HK-2 (cell line): ENCODE results near the gene ZC3H12C.
"Not testable (repeated sequence)": the region's sequence is repeated elsewhere in the genome, so short reads cannot be mapped to it uniquely, and the experiment has no call there.

Source experiments
- DNase-seq: peaks from one replicate; pipeline ENCODE4 v3.0.0-alpha.2; 2018; ENCODE audit not compliant: unreplicated experiment

Gene ZC3H12C

DNA sequence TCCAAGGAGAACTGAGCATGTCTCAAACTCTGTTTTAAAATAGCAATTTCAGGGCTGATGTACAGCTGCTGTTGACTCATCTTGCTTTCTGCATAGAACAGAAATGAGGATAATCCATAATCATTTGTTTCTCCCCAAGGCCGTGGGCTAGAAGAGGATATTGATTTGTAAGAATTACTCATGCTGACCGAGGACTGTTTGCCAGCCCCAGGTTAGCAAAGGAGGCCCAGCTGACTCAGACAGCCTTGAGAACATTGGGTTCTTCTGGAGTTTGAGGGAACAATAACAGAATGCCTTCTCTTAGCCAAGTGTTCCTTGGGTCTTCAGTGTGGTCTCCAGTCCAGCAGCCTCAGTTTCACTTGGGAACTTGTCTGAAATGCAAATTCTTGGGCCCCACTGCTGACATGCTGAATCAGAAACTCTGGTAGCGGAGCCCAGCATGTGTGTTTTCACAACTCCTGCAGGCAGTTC, 92.0 kb downstream of the ZC3H12C start:
- DNase-seq = no peak

DNA sequence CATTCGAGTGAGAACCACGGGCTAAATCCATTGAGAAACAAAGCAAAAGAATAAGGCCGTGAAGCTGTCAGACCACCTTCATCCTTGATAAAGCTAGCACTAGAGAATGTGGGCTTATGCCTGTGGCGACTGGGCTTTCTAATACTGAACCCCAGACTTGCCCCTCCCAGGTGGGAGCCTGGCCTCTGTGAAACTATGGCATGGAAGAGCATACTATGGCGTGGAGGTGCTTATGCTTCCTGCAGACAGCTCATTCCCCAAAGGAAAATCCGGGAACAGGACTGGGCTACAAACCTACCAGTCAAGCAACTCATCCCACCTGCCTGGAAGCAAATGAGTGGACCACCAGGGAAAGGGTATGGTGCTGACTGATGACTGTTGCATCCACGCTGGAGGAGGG, 92.4 kb downstream of the ZC3H12C start:
- DNase-seq = no peak

DNA sequence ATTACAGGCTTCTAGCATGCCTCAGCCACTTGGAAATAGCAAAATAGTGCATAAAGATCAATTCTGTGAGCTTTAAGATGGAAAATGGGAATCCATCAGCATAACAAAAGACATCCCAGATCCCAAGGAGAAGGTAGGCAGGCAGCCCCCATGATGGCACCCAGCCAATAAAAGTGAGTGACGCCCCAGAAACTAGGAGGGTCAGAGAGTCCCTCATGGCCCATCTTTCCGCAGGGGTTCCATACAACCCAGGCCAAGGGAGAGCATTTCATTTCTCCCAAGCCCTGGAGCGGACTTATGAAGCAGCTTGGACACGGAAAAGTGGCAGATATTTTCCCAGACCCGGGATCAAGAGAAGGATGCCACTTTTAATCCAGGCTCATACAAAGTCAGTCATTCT, 93.3 kb downstream of the ZC3H12C start:
- no peak for DNase-seq

DNA sequence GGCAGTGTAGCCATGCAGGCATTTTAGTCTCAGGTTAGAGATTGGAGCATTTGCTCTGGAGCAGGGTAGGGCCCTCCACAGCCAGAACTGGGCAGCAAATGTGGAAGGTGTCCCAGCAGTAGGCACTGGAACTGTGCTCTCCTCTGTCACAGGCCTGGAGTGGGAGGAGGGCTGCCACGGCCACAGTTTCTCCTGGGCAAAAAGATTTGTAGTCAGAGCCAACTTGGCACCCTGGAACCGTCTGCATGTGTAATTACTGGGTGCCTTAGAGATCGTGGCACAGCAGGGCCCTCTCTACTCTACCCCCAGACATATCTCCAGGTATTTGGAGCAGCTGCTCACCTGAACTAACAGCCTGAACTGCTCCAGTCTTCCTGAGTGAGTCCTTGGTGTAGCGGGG, 93.7 kb downstream of the ZC3H12C start:
- no peak for DNase-seq

DNA sequence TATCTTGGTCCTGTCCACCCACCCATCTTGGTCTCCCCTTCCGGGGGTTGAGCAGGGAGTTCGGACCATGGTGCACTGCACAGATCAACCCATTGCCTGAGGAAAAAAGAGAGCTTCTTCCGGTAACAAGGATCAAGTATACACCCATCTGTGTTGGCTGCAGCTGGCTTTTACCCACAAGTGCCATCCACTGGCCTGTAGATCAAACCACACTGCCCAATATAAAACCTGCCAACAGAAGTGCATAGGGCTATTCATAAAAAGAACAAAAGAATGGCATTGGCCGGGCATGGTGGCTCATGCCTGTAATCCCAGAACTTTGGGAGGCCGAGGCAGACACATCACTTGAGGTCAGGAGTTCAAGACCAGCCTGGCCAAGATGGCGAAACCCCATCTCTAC, 94.5 kb downstream of the ZC3H12C start:
- no peak for DNase-seq

DNA sequence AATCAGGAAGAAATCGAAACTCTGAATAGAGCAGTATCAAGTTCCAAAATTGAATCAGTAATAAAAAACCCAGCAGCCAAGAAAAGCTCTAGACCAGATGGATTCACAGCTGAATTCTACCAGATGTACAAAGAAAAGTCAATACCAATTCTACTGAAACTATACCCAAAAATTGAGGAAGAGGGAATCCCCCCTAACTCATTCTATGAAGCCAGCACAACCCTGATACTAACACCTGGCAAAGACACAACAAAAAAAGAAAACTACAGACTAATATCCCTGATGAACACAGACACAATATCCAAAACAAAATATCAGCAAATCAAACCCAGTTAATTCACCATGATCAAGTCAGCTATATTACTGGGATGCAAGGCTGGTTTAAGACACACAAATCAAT, 97.7 kb downstream of the ZC3H12C start:
- DNase-seq = no peak

DNA sequence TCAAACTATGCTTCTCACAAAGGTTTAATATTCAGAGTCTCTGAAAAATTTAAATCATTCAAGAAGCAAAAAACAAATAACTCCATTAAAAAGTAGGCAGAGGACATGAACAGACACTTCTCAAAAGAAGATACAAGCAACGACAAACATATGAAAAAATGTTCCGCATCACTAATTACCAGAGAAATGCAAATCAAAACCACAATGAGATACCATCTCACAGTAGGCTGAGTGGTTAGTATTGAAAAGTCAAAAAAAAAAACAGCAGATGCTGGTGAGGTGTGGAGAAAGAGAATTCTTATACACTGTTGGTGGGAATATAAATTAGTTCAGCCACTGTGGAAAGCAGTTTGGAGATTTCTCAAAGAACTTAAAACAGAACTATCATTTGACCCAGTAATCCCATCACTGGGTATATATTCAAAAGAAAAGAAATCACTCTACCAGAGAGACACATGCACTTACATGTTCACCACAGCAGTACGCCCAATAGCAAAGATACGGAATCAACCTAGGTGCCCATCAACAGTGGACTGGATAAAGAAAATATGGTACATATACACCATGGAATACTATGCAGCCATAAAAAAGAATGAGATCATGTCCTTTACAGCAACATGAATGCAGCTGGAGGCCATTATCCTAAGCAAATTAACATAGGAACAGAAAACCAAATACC, 99.6 kb downstream of the ZC3H12C start:
- DNase-seq = not testable (repeated sequence)

DNA sequence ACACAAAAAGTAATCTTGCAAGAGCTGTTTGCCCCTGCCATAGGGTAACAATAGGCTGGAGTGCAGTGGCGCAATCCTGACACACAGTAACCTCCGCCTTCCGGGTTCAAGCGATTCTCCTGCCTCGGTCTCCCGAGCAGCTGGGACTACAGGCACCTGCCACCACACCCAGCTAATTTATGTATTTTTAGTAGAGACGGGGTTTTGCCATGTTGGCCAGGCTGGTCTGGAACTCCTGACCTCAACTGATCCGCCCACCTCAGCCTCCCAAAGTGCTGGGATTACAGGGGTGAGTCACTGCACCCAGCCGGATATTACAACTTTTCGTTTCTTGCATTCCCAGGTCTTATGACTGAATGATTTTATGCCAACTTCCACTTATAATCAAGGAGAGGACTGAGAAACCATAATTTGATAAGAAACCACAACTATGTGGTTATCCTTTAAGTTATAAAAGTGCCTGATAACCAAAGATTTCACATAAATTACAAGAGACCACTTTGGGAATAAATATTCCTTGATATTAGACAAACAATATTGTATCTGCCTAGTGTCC, 101.1 kb downstream of the ZC3H12C start:
- DNase-seq = not testable (repeated sequence)

DNA sequence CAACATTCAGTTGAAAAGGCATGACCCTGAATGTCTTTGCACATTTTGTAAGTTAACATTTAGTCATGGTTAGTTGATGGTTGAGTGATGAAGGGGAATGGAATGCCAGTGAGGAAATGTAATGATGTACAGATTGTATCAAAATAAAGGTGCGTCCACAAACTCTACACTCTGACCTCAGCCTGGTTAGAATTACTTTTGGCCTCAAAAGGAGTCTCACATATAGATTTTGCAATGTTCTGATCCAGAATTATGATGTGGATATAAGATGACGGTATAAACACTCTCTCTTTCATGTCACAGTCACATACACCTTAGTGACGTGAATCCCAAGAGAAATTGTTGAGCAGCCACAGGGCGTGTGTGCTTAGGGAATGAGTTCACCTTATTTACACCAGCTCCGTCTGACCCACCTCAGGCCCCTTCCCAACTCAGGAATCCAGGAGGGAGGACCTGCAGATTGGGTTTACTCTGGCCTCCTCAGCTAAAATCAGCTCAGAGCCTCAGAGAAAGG, 103.1 kb downstream of the ZC3H12C start:
- no peak for DNase-seq

DNA sequence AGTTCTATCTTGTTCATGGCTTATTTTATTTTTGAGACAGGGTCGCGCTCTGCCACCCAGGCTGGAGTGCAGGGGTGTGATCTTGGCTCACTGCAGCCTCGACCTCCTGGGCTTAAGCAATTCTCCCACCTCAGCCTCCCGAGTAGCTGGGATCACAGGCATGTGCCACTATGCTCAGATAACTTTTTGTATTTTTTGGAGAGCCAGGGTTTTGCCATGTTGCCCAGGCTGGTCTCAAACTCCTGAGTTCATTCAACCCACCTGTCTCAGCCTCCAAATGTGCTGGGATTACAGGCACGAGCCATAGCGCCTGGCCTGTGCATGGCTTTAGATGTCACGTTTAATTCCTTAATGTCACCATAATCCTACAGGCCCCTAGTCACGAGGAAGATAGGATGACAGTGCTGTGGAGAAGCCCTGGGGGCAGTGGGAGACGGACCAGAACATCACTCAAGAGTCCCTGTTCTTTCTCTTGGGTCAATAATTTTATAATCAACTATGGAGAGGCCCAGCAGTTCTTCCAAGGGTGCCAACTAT, 103.8 kb downstream of the ZC3H12C start:
- no peak for DNase-seq

DNA sequence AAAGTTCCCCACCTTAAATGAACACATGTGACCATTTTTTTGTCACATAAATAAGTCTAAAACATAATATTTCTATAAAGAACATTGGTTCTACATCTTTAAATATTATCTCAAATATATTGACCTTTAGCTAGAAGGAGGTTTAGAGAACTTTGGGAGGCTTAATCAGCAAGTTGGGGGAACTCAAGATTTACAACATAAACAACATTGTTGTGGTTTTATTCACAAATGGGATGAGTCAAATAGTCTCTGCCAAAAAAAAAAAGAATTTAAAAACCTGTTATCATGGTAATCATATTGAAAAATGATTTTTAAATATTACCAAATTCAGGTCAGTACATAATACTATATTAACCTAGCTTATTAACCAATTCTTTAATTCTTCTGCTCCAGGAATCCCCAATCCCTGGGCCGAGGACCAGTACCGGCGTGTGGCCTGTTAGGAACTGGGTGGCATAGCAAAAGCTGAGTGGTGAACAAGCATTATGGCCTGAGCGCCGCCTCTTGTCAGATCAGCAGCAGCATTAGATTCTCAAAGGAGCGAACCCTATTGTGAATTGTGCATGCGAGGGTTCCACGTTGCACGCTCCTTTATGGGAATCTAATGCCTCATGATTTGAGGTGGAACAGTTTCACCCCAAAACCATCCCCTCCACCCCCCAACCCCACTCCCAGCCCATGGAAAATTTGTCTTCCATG, 105.0 kb downstream of the ZC3H12C start:
- DNase-seq = no peak

DNA sequence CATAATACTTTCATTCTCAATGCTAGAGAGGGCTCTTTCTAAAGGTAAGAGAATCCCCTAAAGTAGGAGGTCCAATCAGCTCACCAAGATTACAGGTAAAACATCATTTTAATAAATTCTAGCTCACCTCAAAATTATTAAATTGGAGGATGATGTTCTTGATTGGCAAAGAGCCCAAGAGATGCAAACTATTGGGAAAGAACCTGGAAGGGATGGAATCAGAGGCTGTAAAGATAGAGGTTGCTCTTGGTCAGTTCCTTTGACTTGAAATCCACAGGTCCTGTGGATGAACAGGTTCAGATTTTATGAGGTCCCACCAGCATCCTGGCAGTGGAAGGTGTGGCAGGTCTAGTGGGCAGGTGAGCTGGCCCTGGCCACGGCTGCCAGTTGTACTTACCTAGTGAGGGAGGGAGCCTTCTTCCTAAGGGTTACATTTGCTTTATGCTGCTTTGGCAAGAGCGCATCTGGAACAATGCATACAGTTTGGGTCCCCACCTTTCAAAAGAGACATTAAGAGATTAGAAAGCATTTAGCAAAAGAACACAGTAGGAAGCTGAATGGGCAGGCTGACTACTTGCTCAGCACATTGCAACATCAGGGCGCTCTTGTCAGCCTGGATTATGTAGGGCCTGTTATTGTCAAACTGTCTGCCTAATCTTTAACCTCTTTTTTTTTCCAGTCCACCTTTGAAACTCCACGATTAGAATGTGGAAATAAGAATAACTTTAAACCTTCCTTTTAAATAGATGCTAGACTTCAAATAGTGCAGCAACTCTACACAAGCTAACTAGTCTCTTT, 106.2 kb downstream of the ZC3H12C start:
- no peak for DNase-seq

DNA sequence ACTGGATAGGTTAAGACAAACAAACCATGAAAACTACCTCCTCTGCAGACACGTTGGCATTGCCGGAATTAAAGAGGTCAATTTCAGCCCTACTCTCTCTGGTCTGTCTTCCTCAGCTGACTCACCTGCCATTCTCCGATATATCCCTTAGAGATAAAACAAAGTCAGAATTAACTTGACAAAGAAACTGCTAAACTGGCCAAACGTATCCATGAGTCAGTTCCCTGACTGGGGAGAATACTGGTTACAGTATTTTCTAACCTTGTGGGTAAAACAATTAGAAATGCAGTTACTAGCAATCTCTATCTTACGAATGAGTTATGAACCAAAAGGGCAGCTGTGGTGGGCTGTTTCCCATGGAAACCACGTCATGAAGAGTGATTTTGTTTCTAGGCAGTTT, 107.0 kb downstream of the ZC3H12C start:
- DNase-seq = no peak

DNA sequence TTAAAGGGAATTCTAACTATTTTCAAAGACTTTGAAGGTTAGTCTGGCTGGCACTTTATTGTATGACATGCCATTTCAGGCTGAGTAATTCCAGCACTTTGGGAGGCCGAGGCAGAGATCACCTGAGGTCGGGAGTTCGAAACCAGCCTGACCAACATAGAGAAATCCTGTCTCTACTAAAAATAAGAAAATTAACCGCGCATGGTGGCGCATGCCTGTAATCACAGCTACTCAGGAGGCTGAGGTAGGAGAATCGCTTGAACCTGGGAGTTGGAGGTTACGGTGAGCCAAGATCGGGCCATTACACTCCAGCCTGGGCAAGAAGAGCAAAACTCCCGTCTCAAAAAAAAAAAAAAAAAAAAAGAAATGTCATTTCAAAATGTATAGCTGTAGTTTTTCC, 107.6 kb downstream of the ZC3H12C start:
- no peak for DNase-seq

DNA sequence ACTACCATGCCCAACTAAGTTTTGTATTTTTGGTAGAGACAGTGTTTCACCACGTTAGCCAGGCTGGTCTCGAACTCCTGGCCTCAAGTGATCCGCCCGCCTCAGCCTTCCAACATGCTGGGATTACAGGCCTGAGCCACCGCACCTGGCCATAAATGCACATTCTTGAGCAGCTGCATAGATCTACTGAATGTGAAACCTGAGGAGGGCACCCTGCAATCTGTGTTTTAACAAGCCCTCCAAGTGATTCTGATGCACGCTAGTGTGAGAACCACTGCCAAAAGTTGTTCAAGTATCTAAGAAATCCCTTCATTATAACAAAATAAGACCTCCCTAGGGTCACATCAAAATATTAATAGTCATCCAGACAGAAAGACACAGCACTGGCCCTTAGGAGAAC, 113.9 kb downstream of the ZC3H12C start:
- no peak for DNase-seq

DNA sequence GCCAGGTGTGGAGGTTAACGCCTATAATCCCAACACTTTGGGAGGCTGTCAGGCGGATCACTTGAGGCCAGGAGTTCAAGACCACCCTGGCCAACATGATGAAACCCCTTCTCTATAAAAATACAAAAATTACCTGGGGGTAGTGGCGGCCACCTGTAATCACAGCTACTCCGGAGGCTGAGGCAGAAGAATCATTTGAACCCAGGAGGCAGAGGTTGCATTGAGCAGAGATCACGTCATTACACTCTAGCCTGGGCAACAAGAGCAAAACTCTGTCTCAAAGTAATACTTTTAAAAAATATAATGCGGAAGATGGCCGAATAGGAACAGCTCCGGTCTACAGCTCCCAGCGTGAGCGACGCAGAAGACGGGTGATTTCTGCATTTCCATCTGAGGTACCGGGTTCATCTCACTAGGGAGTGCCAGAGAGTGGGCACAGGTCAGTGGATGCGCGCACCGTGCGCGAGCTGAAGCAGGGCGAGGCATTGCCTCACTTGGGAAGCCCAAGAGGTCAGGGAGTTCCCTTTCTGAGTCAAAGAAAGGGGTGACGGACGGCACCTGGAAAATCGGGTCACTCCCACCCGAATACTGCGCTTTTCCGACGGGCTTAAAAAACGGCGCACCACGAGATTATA, 115.6 kb downstream of the ZC3H12C start:
- not testable (repeated sequence) for DNase-seq

DNA sequence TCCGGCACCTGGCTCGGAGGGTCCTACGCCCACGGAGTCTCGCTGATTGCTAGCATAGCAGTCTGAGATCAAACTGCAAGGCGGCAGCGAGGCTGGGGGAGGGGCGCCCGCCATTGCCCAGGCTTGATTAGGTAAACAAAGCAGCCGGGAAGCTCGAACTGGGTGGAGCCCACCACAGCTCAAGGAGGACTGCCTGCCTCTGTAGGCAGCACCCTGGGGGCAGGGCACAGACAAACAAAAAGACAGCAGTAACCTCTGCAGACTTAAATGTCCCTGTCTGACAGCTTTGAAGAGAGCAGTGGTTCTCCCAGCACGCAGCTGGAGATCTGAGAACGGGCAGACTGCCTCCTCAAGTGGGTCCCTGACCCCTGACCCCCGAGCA, 116.1 kb downstream of the ZC3H12C start:
- DNase-seq = not testable (repeated sequence)

DNA sequence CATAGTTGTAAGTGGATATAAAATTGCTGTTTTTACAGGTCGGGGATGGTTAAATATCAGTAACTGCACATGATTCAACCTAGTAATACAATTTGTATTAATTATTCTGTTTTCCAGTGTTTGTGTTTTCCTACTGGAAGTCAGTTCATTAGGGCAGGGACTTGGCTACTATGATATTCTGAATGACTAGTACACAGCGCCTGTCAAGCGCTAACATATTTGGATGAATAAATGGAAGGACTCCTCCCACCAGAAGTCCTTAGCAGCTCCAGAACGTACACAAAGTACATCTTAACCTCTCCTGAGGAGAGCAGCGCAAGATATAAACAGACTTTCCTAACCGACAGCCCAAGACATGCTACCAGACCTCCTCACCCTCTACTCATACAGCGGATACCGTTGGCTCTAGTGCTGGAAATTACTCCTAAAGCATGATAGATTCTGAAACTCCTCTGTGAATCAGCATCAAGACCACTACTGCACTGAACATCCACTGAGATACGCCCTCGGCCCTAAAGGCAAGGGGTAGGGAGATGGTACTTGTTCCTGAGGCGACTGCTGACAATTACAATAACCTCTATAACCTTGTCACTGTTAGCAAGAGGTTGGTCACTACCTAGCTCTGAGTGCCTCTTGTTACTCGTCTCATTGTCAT, 124.2 kb downstream of the ZC3H12C start:
- no peak for DNase-seq

DNA sequence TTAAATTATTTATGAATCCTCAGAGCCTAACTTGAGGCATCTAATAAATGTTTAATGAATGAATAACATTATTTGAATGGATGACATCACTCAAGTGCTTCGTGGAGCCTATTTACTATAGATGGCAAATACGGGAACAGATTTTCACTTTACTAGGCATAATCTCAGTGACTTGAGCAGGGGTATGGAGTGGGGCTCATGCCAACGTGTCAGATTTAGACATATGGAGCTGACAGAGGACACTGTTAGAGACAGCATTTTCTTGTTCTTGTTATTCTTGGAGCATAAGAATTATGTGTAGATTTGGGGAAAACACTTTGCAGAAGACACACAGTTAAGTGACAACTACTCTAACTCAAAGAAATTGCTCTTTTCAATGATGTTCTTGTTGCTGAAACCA, 124.7 kb downstream of the ZC3H12C start:
- no peak for DNase-seq

DNA sequence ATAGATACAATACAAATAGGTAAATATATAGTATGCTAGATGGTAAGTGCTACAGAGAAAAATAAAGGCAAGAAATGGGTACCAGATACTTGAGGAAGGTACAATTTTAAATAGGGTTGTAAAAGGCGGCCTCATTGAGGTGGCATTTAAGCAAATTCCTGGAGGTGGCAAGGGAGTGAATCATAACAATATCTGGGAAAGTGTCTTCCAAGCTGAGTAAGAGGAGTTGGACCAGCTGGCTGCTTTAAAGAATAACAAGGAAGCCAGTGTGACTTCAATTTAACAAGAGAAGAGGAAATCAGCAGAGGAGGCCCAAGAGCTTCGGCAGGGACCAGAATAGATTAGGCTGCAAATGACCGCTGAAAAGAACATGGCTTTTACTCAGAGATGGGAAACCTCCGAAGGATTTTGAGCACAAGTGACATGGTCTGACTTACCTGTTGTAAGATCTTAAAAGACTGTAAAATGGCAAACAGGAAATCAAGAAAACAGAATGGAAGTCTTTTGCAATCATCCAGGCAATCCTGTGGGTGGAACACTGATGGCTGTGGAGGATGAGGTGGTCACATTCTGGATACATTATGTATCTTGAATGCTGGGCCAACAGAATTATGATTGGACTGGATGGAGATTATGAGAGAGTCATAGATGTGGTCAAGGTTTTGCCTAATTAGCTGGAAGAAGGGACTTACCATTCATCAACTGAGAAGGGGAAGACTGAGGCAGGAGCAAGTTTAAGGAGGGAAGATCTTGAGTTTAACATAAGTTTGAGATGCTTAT, 126.0 kb downstream of the ZC3H12C start:
- DNase-seq = no peak
